K562 (cell line): ENCODE measurements around the gene TMEM123. TPM values are rescaled to one million over a fixed set of nuclear protein-coding genes. Genes with fewer than 3 reads are reported as not detected.

Experiments
- ATAC-seq: fragments of 200-7000 bp; cut with Tn5 transposase; 3 replicates; pipeline ENCODE4 v1.9.1; 2020; ENCODE audit warnings: moderate library complexity
- BruUV-seq: library from RNA; stranded (reverse); fragments of 400-500 nt; replicated peaks from 2 replicates; lab custom pipeline; 2021; lab: Mats Ljungman, UMichigan
- CTCF ChIA-PET: fragments of 300-600 bp; formaldehyde crosslinking; extraction: SDS; loops from one replicate; lab custom pipeline; 2021; ENCODE audit warnings: low intra/inter-chr PET ratio; lab: Yijun Ruan, JAX
- POLR2A ChIA-PET: fragments of 300-600, 350-650 bp; sonication (Branson Sonifier 250); formaldehyde crosslinking; extraction: SDS; loops from one replicate; lab custom pipeline; 2021; ENCODE audit warnings: antibody characterized with exemption, inconsistent platforms; lab: Yijun Ruan, JAX
- DNase-seq, 4 experiments: peaks; one replicate each; pipeline versions ENCODE4 v3.0.0 to v3.0.0-alpha.2; 2011 to 2018; ENCODE audit warnings: low spot score in 3 of 4, mixed read lengths in 3 of 4; ENCODE audit errors: extremely low read depth in 1 of 4
- FAIRE-seq: peaks from 2 replicates; lab custom pipeline; 2011; peaks lifted over from hg19 to GRCh38; lab: Jason Lieb, UNC
- H2AFZ ChIP-seq: 2 replicates; pipeline ENCODE4 v1.6.0; 2011; ENCODE audit warnings: low read depth, low read length, control low read depth, inconsistent platforms
- H3K27ac ChIP-seq: fragments of 200-600 bp; 3 replicates; pipeline ENCODE4 v1.8.0; 2011; ENCODE audit warnings: low read depth, mild to moderate bottlenecking, control low read depth, inconsistent platforms, low read length, moderate library complexity, mixed read lengths; ENCODE audit errors: extremely low read depth
- H3K27me3 ChIP-seq, 2 experiments: fragments of 300-600 bp in 1 of 2; 2 replicates in 1 of 2; 3 replicates in 1 of 2; pipeline versions ENCODE4 v1.6.0 to v1.8.0; 2011; ENCODE audit warnings: inconsistent platforms in 2 of 2, low read length in 2 of 2, mild to moderate bottlenecking in 1 of 2, mixed read lengths in 1 of 2, moderate library complexity in 1 of 2; ENCODE audit not compliant: control insufficient read depth in 2 of 2, insufficient read depth in 2 of 2
- H3K36me3 ChIP-seq: fragments of 300-600 bp; 3 replicates; pipeline ENCODE4 v1.8.0; 2011; ENCODE audit warnings: mild to moderate bottlenecking, low read length, inconsistent platforms; ENCODE audit not compliant: control insufficient read depth, insufficient read depth
- H3K4me1 ChIP-seq, 2 experiments: fragments of 200-600 bp in 1 of 2; replicated peaks in 1 of 2; 2 replicates in 1 of 2; 3 replicates in 1 of 2; pipeline versions ENCODE4 v1.5.1 to v1.8.0; 2011; ENCODE audit warnings: inconsistent platforms in 2 of 2, low read length in 2 of 2, mild to moderate bottlenecking in 1 of 2, mixed read lengths in 1 of 2, moderate library complexity in 1 of 2; ENCODE audit not compliant: control insufficient read depth in 2 of 2, insufficient read depth in 2 of 2
- H3K4me2 ChIP-seq: 2 replicates; pipeline ENCODE4 v1.6.1; 2011; ENCODE audit warnings: low read length, control low read depth, inconsistent platforms, mixed read lengths; ENCODE audit not compliant: insufficient read depth
- H3K4me3 ChIP-seq: fragments of 200-600 bp; sonication (generic), shearing (Covaris generic); 2 replicates; pipeline ENCODE4 v1.5.1; 2016; ENCODE audit warnings: control low read depth, inconsistent platforms
- H3K79me2 ChIP-seq: fragments of 200-600 bp; 3 replicates; pipeline ENCODE4 v1.8.0; 2011; ENCODE audit warnings: low read length, inconsistent platforms; ENCODE audit not compliant: control insufficient read depth, insufficient read depth
- H3K9ac ChIP-seq, 2 experiments: 2 replicates each; pipeline versions ENCODE4 v1.6.0 to v1.6.1; 2011; ENCODE audit warnings: low read depth in 2 of 2, low read length in 2 of 2, control low read depth in 1 of 2, inconsistent platforms in 1 of 2, mild to moderate bottlenecking in 1 of 2, mixed read lengths in 1 of 2; ENCODE audit not compliant: insufficient read depth in 1 of 2
- H3K9me1 ChIP-seq: one replicate; pipeline ENCODE4 v1.6.0; 2011; ENCODE audit warnings: inconsistent platforms, mild to moderate bottlenecking, low read length, moderate library complexity; ENCODE audit not compliant: control insufficient read depth, insufficient read depth
- H3K9me3 ChIP-seq: replicated peaks from 2 replicates; pipeline ENCODE4 v1.5.1; 2011; ENCODE audit warnings: low read depth, low read length, inconsistent platforms; ENCODE audit not compliant: control insufficient read depth, insufficient read depth
- H4K20me1 ChIP-seq: replicated peaks from 2 replicates; pipeline ENCODE4 v1.6.1; 2011; ENCODE audit warnings: low read length, inconsistent platforms, mixed read lengths; ENCODE audit not compliant: control insufficient read depth, insufficient read depth
- DIDO1 ChIP-seq: fragments of 450-650 bp; IDR thresholded peaks from 2 replicates; pipeline ENCODE4 v1.6.1; 2016; ENCODE audit warnings: low read depth, missing biosample characterization, missing genetic modification characterization
- HNRNPK ChIP-seq: fragments of 200-400 bp; formaldehyde crosslinking; IDR thresholded peaks from one replicate; pipeline ENCODE4 v1.6.1; 2018; ENCODE audit warnings: mild to moderate bottlenecking, low read depth, low read length; ENCODE audit not compliant: poor library complexity, severe bottlenecking
- MEF2A ChIP-seq: IDR thresholded peaks from 2 replicates; pipeline ENCODE4 v1.6.1; 2011; ENCODE audit warnings: low read depth, mild to moderate bottlenecking, low read length, moderate library complexity; ENCODE audit not compliant: control insufficient read depth
- PCBP1 ChIP-seq: fragments of 200-400 bp; formaldehyde crosslinking; IDR thresholded peaks from 2 replicates; pipeline ENCODE4 v1.6.1; 2018; ENCODE audit warnings: mild to moderate bottlenecking, low read depth, low read length; ENCODE audit not compliant: poor library complexity, severe bottlenecking
- in situ Hi-C: fragments of 300-500 bp; cut with MboI; formaldehyde crosslinking; loops from 4 replicates; pipeline ENCODE4 v1.15.0; 2018; ENCODE audit warnings: inconsistent platforms, mixed read lengths
- intact Hi-C: fragments of 100-400 bp; cut with micrococcal nuclease; formaldehyde crosslinking; loops from 2 replicates; pipeline ENCODE4 v1.14.2; 2022
- polyA plus RNA-seq, 8 experiments: library from polyadenylated mRNA; depleted of rRNA in 4 of 8; stranded (reverse) in 5 of 8; unstranded in 3 of 8; fragments of >200 nt; fragmentation: Nextera tagmentation in 2 of 8; fragmentation: Illumina TruSeq in 1 of 8; extraction: Ambion mirVana in 2 of 8; extraction: Trizol in 1 of 8; gene quantifications; 2 replicates each; pipeline versions ENCODE4 v1.2.1 to v1.2.3, GENCODE V29; 2011 to 2014; ENCODE audit warnings: inconsistent platforms in 1 of 8, missing spikeins in 1 of 8
- total RNA-seq, 7 experiments: library from RNA; depleted of rRNA in 6 of 7; stranded (reverse); fragments of >200 nt in 6 of 7; fragmentation: Illumina TruSeq in 2 of 7; extraction: Trizol in 2 of 7; gene quantifications; 2 replicates each; pipeline versions ENCODE4 v1.2.1 to v1.2.3, GENCODE V29; 2011 to 2021; ENCODE audit warnings: low replicate concordance in 1 of 7
- TF ChIP-seq, protein P1 (sequence below): fragments of 250-450 bp; sonication (Bioruptor Pico); IDR thresholded peaks from 2 replicates; pipeline ENCODE4 v1.4.0; 2020
- TF ChIP-seq, protein P2 (sequence below), 3 experiments: fragments of 200-800 bp in 1 of 3; sonication (Bioruptor generic) in 1 of 3; sonication (generic) in 1 of 3; formaldehyde crosslinking in 1 of 3; IDR thresholded peaks; 2 replicates each; pipeline versions ENCODE4 v1.6.1 to v1.8.0; 2016 to 2022; ENCODE audit warnings: mild to moderate bottlenecking in 2 of 3, missing compliant biosample characterization in 2 of 3, missing genetic modification characterization in 2 of 3, missing genetic modification reagents in 1 of 3

TMEM123 gene
- total and polyA plus RNA-seq, 9 of the 15 experiments (the other 6 are each of a cell fraction or from before 2014, with no cell fraction given): 19.8 to 344 (median 82.4) TPM

DNA sequence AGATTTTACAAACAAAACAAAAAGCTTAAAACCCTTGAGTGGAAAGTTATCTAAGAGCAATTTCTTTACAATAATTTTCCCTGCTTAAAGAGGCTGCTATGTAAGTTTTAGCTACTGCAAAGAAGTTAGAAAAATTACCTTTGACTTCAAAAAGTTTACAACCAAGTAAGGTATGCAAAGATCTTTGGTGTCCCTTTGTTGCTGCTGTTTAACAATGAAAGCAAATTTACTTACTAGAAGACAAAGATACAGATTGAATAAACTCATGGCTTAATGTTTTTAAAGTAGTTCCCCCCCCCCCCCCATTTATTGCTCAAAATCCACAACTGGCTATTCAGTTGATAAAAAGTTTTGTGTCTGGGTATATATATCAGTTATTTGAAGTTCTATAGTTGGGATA lies 26.0 kb downstream of the TMEM123 start:
- H3K4me2 ChIP-seq: no peak overlapping the region
- intact Hi-C loops (no loop called here), in situ Hi-C loops (no loop called here)
- no peak overlapping the region for H2AFZ ChIP-seq
- H4K20me1 ChIP-seq: no peaks in the 10 kb centered on the region
- no TSS peak for BruUV-seq
- no peak overlapping the region for H3K27ac ChIP-seq
- no peak overlapping the region for H3K4me3 ChIP-seq
- no peaks in the 10 kb centered on the region for H3K27me3 ChIP-seq
- no peak for ATAC-seq
- H3K9ac ChIP-seq: no peak overlapping the region
- peaks cover 7% of the 10 kb centered on the region for H3K36me3 ChIP-seq
- DNase-seq: no peak
- H3K9me3 ChIP-seq: no peaks in the 10 kb centered on the region; the same call in 1 of the 2 replicates
- peaks cover 11% of the 10 kb centered on the region; the same call in 1 of the 3 replicates for H3K79me2 ChIP-seq
- ChIA-PET CTCF (no interaction called here), POLR2A (no interaction called here)
- no peaks in the 10 kb centered on the region for H3K4me1 ChIP-seq
- no peak for FAIRE-seq
- no peak for TF ChIP-seq DIDO1 (tag)
- TF ChIP-seq PCBP1: peak; percentile 41
- TF ChIP-seq MEF2A: no peak
- TF ChIP-seq, protein P1, sequence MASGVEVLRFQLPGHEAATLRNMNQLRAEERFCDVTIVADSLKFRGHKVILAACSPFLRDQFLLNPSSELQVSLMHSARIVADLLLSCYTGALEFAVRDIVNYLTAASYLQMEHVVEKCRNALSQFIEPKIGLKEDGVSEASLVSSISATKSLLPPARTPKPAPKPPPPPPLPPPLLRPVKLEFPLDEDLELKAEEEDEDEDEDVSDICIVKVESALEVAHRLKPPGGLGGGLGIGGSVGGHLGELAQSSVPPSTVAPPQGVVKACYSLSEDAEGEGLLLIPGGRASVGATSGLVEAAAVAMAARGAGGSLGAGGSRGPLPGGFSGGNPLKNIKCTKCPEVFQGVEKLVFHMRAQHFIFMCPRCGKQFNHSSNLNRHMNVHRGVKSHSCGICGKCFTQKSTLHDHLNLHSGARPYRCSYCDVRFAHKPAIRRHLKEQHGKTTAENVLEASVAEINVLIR: no peak
- TF ChIP-seq, protein P2, sequence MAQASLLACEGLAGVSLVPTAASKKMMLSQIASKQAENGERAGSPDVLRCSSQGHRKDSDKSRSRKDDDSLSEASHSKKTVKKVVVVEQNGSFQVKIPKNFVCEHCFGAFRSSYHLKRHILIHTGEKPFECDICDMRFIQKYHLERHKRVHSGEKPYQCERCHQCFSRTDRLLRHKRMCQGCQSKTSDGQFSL (CRISPR knock-in tag; IDR thresholded peaks at IDR 0.05): no peak
- TF ChIP-seq, protein P2 (tag; IDR thresholded peaks at IDR 0.05): peak in 1 of 2 experiments; percentile 40; a peak in 1 of 4 replicates
- peak; percentile 79 for TF ChIP-seq HNRNPK
- H3K9me1 ChIP-seq: no peaks in the 10 kb centered on the region
